Measurements from ENCODE around the gene LOXL3.

- TF ChIP-seq CTCF (tag by site-specific recombination; IDR thresholded peaks at IDR 0.05) = no peak
- no peak for TF ChIP-seq ZNF549 (tag by site-specific recombination; IDR thresholded peaks at IDR 0.05)
- TF ChIP-seq ZNF133 (tag by site-specific recombination; IDR thresholded peaks at IDR 0.05) = no peak
Observed at GRCh38 chr2:74551530-74551929, 2.2 kb downstream of the LOXL3 start.
